HT-29 (cell line): ENCODE measurements around the gene MLLT1. TPM values are rescaled to one million over a fixed set of nuclear protein-coding genes. Genes with fewer than 3 reads are reported as not detected.

Source experiments
- DNase-seq: peaks from one replicate; pipeline ENCODE4 v3.0.0-alpha.2; 2015; ENCODE audit warnings: low spot score
- total RNA-seq: library from RNA; depleted of rRNA; stranded (reverse); fragments of >200 nt; shearing (Covaris generic); gene quantifications from 2 replicates; pipeline ENCODE4 v1.2.3, GENCODE V29; 2014

MLLT1 gene
- total RNA-seq, 1 experiment from 2014 or later: 27.4 TPM

GRCh38 chr19:6212403-6213265, 67.1 kb downstream of the MLLT1 start:
- DNase-seq: no peak

- no peak for DNase-seq
Measured at GRCh38 chr19:6211632-6212402, 68.0 kb downstream of the MLLT1 start.

DNA sequence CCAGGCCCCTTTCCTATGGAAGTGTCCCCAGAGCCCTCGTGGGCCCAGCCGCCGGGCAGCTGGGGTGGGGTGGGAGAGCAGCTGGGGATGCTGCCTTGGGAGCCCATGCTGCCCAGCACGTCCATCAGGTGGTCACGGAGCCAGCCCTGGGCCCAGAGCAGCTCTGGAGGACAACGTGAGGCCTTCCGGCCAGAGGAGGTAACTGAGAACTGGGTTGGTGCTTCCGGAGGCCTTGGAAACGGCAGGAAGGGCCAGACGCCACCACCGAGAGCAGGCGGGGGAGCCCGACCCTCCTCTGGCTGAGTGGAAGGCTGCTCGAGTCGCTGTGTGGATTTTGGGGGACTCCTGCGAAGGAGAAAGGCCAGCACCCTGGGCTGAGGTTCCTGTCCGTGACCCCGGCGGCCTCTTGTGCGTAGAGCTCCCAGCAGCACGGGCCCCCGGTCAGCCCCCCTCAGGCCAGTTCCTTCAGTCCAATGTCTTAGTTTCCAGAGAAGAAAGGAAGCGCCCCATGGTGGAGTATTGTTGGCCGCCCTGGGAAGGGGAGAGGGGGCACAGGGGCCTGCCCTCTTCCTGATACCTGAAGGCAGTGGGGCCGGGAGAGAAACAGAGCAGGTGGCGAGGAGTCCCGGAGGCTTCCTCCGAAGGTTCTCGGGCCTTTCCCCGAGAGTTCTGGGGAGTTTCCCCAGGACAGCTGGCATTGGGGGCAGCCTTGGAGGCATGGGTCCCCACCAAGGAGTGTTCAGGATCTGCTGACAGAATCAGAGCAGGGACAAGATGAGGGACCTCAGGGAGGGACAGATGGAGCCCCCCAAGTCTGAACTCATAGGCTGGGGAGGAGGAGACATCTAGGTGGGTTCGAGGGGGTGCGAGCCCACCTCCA, 68.8 kb downstream of the MLLT1 start:
- no peak for DNase-seq

- DNase-seq: no peak
Measured at GRCh38 chr19:6210091-6210490, 69.7 kb downstream of the MLLT1 start.

DNA sequence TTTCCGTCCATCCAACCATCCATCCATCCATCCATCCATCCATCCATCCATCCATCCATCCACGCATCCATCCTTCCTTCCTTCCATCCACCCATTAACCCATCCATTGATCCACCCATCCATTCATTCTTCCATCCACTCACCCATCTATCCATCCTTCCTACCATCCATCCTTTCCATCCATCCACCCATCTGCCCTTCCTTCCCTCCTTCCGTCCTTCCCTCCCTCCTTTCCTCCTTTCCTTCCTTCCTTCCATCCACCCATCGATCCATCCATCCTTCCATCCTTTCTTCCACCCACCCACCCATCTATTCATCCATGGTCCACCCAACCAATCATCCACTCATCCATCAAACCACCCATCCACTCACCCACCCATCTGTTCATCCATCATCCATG, 70.1 kb downstream of the MLLT1 start:
- DNase-seq: no peak

- no peak for DNase-seq
Measured at GRCh38 chr19:6209233-6209632, 70.5 kb downstream of the MLLT1 start.

DNA sequence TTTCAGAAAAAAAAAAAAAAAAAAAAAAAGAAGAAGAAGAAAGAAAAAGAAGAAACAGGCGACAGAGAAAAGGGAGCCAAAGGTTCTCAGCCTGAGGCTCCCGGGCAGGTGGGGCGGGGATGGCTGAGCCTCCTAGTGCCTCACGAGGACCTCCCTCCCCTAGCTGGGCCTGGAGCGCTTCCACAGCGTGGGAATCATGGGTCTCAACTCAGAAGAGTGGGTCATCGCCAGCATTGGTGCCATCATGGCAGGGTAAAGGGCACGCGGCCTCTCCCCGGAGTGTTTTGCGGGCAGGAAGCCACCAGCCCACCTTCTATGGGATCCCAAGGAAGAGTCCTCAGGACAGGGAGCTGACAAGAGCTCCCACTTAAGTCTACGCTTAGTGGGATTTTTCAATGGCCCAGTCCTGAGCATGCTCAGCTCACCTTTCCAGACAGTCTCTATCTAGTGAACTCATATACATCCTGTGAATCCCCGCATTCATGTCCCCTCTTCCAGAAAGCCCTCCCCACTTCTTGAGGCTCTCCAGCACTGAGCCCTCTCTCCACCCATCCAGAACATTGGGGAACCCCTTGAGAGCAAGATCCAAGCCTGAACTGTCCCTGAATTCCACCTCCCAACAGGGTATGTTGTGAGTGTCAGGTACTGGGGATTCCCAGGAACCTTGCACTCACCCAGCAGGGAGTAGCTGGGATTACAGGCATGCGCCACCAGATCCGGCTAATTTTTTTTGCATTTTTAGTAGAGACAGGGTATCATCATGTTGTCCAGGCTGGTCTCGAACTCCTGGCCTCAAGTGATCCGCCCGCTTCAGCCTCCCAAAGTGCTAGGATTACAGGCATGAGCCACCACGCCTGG, 74.7 kb downstream of the MLLT1 start:
- DNase-seq: no peak

- no peak for DNase-seq
Measured at GRCh38 chr19:6204212-6204611, 75.6 kb downstream of the MLLT1 start.

DNA sequence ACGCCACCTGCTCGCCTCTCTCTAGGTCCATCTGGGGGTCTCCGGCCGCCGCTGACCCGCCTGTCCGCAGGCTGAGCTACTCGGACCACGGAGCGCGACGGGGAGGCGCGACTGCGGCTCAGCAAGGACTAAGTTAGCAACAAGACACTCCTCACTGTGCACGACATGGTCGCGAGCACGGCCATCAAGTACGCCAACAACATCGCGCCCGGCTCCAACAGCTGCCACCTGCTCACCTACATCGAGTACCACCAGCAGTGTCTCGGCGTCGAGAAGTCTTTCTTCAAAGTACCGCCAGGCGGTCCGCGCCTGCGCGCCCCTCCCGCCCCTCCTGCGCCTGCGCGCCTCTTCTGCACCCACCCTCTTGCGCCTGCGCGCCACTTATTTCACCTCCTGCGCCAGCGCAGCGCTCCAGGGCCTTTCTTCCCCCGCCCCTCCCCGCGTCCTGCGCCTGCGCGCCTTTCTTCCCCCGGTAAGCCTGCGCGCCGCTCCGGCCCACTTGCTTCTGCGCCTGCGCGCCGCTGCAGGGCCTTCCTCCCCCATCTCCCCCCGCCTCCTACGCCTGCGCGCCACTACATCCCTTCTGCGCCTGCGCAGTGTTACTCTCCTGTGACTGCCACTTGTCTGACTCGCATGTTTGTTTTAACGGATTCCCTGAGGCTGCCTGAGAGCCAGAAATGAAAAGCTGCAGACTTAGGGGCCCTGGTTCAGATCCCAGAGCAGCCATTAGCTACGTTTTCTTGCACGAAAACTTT, 80.4 kb downstream of the MLLT1 start:
- peak; percentile 95 for DNase-seq

DNA sequence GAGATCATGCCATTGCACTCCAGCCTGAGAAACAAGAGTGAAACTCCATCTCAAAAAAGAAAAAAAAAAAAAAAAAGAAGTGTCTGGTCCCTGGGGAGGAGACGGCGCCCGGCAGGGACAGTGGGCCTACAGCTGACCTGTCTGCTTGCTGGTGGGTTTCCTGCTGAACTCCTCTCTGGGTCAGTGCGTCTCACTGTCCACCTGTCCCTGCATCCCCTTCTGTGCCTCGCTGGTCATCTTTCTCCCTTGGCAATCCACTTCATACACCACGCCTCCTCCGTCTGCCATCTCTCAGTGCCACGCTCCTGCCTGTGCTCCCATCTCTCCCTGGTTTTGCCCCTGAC, 80.9 kb downstream of the MLLT1 start:
- DNase-seq: no peak

DNA sequence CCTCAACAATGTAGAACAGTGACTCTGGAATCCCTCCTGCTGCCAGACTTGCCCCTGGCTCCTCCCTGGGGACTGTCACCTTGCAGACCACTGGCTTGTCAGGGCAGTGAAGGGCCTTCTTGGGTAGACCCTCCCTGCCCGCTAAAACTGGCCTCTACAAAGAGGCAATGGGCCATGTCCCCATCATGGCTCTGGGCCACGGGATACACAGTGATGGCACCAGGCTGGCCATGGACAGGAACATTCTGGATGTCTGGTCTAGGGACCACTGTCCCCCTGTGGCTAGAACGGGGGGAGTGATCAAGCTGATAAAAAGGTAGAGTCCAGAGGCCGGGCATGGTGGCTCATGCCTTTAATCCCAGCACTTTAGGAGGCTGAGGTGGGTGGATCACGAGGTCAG, 83.4 kb downstream of the MLLT1 start:
- no peak for DNase-seq

DNA sequence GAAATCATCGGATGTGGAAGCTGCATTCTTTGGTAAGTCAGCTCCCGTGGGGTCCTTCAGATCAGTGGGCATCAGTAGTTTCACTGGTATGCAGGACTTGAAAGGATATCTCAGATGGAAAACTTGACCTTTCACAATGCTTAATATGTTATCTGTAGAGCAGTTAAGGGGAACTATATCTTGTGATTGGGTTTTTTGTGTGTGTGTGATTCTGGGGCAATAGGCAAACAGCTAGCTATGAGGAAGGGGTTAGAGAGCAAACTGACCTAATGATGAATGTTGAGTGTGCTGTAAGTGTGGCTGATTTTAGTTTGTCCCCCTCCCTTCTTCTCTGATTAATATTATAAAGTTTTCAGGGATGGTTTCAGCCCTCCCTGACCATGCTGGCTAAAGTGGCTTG, 91.0 kb downstream of the MLLT1 start:
- no peak for DNase-seq

- no peak for DNase-seq
Measured at GRCh38 chr19:6187374-6187773, 92.4 kb downstream of the MLLT1 start.

DNA sequence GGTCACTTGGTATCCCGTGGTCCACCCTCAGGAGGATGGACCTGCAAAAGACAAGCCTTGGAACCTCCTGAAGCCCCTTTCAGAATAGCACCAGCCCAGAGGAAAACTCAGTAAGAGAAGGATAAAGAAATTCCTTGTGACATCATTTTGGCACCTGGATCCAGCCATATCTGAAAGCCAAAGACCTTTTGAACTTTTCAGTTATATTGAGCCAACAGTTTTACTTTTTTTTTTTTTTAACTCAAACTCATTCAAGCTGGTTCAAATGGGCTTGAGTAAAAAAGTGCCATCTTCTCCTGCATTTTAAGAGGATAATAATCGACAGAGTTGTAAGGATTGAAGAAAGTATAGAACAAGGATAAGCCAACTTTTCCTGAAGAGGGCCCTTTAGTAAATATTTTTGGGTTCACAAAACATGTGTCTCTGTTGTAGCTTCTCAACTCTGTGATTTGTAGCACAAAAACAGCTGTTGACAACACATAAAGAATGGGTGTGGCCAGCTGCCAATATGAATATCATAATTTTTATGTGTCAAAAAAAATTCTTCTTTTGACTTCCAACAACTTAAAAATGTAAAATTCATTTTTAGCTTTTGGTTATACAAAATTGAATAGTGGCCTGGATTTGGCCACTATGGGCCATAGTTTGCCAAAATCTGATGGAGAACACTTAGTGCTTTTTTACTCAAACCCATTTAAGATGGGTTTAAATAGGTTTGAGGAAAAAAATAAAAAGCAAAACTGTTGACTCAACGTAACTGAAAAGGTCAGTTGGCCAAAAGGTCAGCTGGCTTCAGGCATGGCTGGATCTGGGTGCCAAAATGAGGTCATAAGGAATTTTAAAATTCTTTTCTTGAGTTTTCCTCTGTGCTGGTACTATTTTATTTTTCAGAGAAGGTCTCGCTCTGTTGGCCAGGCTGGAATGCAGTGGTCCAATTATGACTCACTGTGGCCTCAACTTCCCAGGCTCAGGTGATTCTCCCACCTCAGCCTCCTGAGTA, 93.6 kb downstream of the MLLT1 start:
- DNase-seq: no peak

DNA sequence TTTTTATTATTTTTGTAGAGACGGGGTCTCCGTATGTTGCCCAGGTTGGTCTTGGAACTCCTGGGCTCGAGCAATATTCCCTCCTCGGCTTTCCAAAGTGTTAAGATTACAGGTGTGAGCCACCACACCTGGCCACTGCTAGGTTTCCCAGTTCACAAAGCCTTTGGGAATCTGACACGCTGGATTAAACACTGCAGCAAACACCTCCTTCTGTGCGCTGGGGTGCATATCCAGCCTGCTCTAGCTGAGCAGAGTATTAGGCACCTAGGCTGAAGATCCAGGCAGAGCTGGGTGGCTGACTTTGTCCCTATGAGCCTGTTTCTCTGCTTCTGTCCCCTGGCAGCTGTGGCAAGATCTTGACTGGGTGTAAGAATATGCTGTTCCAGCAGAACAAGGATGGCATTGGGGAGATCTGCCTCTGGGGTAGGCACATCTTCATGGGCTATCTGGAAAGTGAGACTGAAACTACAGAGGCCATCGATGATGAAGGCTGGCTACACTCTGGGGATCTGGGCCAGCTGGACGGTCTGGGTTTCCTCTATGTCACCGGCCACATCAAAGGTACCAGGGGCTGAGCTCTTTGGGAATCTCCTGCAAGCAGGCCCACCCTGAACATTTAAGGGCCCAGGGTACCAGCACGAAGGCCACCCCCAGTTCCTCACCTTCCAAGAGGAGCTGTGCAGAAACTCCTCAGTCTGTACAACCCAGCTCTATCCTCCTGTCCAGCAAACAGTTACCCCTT, 94.5 kb downstream of the MLLT1 start:
- DNase-seq: no peak

- no peak for DNase-seq
Measured at GRCh38 chr19:6181119-6181518, 98.7 kb downstream of the MLLT1 start.

GRCh38 chr19:6173190-6173589, 106.6 kb downstream of the MLLT1 start:
- DNase-seq: no peak
